Measurements from ENCODE around the gene TTC1.

GRCh38 chr5:160020964-160021363 is 12.0 kb downstream of the TTC1 start:
- TF ChIP-seq CTCF (conservative IDR thresholded peaks at IDR 0.05; ENCODE audit: low read length) (no peak), EZH2phosphoT487 (IDR thresholded peaks at IDR 0.05; ENCODE audit: borderline replicate concordance, low read depth, low read length) (no peak)

Measured in OCI-LY7 (cell line).